Liver (tissue), 3 donors: ENCODE data around the gene SNX20.

ENCODE experiments used
- GABPA ChIP-seq, 2 donors: IDR thresholded peaks in 1 of 2; conservative IDR thresholded peaks in 1 of 2; 2 replicates each; pipeline ENCODE4 v1.6.1; 2016; ENCODE audit warnings: antibody characterized with exemption in 2 of 2, mild to moderate bottlenecking in 1 of 2, moderate library complexity in 1 of 2
- HNF4A ChIP-seq, 2 donors: conservative IDR thresholded peaks; 2 replicates each; pipeline ENCODE4 v1.6.1; 2016; ENCODE audit warnings: antibody characterized with exemption in 2 of 2, mild to moderate bottlenecking in 2 of 2
- HNF4G ChIP-seq: IDR thresholded peaks from 2 replicates; pipeline ENCODE4 v1.6.1; 2016; ENCODE audit warnings: antibody characterized with exemption
- RAD21 ChIP-seq, 2 donors: IDR thresholded peaks; 2 replicates each; pipeline ENCODE4 v1.6.1; 2016; ENCODE audit warnings: antibody characterized with exemption in 2 of 2, mild to moderate bottlenecking in 2 of 2
- SP1 ChIP-seq: IDR thresholded peaks from 2 replicates; pipeline ENCODE4 v1.6.1; 2018; ENCODE audit warnings: antibody characterized with exemption, mild to moderate bottlenecking
- TAF1 ChIP-seq: conservative IDR thresholded peaks from 2 replicates; pipeline ENCODE4 v1.6.1; 2016; ENCODE audit warnings: antibody characterized with exemption, mild to moderate bottlenecking
- ZBTB33 ChIP-seq: IDR thresholded peaks from 2 replicates; pipeline ENCODE4 v1.6.1; 2016; ENCODE audit warnings: antibody characterized with exemption
- TF ChIP-seq, protein P1 (sequence below): fragments of 150-350 bp; IDR thresholded peaks from 2 replicates; pipeline ENCODE4 v1.5.1; 2017; ENCODE audit warnings: improper control_type of control experiment, low read depth, low read length; ENCODE audit not compliant: missing input control
- TF ChIP-seq, protein P2 (sequence below): IDR thresholded peaks from 2 replicates; pipeline ENCODE4 v1.6.1; 2016; ENCODE audit warnings: antibody characterized with exemption
- donor health status: healthy.
- donor health status: healthy.

DNA sequence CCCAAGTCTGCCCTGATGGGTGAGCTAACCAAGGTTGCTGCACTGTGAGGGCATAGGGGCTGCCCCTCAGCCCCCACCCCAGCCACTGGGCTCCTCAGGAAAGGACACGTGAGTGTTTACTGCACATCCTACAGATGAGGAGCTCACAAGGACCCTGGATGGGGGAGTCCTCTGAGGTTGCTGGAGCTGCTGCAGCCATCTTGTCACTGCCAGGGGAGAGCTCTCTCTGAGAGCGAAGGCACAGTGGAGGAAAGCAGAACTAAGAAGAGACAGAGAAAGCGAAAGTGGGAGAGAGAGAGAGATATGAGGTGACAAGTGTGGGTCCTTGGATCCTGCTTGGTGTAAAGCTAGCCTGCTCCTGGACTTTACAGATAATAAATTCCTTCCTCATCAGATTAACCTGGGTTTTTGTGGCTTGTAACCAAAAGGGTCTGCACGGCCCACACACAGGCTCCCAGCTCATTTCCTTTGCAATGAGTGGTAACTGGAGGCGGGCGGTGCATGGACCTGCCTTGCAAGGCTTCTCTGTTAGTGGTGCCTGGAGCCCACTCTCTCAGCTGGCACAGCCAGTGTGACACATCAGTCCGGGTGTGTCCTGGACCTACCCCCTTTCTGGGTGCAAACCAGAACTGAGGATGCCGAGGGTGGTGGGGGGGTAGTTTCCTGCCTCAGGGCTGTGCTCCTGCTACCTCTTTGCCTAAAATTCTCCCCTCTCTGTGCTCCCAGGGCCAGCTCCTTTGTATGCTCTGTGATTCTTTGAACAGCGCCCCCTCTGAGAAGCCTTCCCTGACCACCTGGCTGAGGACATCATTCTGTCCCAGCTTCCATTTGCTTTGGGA lies 14.2 kb downstream of the SNX20 start:
- TF ChIP-seq, protein P1, sequence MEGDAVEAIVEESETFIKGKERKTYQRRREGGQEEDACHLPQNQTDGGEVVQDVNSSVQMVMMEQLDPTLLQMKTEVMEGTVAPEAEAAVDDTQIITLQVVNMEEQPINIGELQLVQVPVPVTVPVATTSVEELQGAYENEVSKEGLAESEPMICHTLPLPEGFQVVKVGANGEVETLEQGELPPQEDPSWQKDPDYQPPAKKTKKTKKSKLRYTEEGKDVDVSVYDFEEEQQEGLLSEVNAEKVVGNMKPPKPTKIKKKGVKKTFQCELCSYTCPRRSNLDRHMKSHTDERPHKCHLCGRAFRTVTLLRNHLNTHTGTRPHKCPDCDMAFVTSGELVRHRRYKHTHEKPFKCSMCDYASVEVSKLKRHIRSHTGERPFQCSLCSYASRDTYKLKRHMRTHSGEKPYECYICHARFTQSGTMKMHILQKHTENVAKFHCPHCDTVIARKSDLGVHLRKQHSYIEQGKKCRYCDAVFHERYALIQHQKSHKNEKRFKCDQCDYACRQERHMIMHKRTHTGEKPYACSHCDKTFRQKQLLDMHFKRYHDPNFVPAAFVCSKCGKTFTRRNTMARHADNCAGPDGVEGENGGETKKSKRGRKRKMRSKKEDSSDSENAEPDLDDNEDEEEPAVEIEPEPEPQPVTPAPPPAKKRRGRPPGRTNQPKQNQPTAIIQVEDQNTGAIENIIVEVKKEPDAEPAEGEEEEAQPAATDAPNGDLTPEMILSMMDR = no peak
- TF ChIP-seq RAD21 (IDR thresholded peaks at IDR 0.05) (no peak), GABPA (IDR thresholded peaks at IDR 0.05 in 1 of 2, conservative IDR thresholded peaks at IDR 0.05 in 1 of 2) (no peak), ZBTB33 (no peak), SP1 (no peak), TAF1 (no peak), HNF4G (no peak), HNF4A (conservative IDR thresholded peaks at IDR 0.05) (no peak)
- TF ChIP-seq, protein P2, sequence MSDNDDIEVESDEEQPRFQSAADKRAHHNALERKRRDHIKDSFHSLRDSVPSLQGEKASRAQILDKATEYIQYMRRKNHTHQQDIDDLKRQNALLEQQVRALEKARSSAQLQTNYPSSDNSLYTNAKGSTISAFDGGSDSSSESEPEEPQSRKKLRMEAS = no peak
